Measurements from ENCODE around the gene PRADC1. TPM values are rescaled to one million over a fixed set of nuclear protein-coding genes. Genes with fewer than 3 reads are reported as not detected.
"Not testable (repeated sequence)": the region's sequence is repeated elsewhere in the genome, so short reads cannot be mapped to it uniquely, and the experiment has no call there.

PRADC1 gene
- polyA plus RNA-seq, 4 donors: 11.9 to 113 (median 46.4) TPM

GRCh38 chr2:73267008-73267407 lies 34.0 kb upstream of the PRADC1 start:
- Histone ChIP-seq H3K27me3 (ENCODE audit: control insufficient read depth in 3 of 3, insufficient read depth in 3 of 3, low read length in 3 of 3) (peaks cover 0 to 21% (median 0%) of the 10 kb centered on the region in 3 donors), H3K9me3 (ENCODE audit: control insufficient read depth in 2 of 2, insufficient read depth in 1 of 2, low read depth in 1 of 2, low read length in 1 of 2) (no peaks in the 10 kb centered on the region), H3K4me1 (ENCODE audit: control insufficient read depth in 3 of 3, insufficient read depth in 2 of 3, low read depth in 1 of 3, low read length in 2 of 3) (peaks cover 0 to 4% (median 0%) of the 10 kb centered on the region in 3 donors), H3K4me3 (ENCODE audit: low read depth in 1 of 3, low read length in 3 of 3) (no peak overlapping the region), H3K36me3 (ENCODE audit: control insufficient read depth in 3 of 3, insufficient read depth in 2 of 3, low read depth in 1 of 3, low read length in 3 of 3) (peaks cover 0 to 6% (median 0%) of the 10 kb centered on the region in 3 donors), H3K27ac (ENCODE audit: low read depth in 1 of 3, low read length in 2 of 3) (no peak overlapping the region)
- DNase-seq (no peak), FAIRE-seq (no peak)
- 95 to 99% (median 96%) methylated on average over 4 of the region's 4 CpGs for WGBS, 3 donors

- no peak overlapping the region for H3K4me3 ChIP-seq (ENCODE audit: low read depth in 1 of 3, low read length in 3 of 3)
These were observed 33.2 kb upstream of the PRADC1 start for GRCh38 chr2:73266061-73266901.

GRCh38 chr2:73265298-73266060 lies 32.4 kb upstream of the PRADC1 start:
- Histone ChIP-seq H3K4me3 (ENCODE audit: low read depth in 1 of 3, low read length in 3 of 3) (no peak overlapping the region), H3K27ac (ENCODE audit: low read depth in 1 of 3, low read length in 2 of 3) (no peak overlapping the region), H3K36me3 (ENCODE audit: control insufficient read depth in 3 of 3, insufficient read depth in 2 of 3, low read depth in 1 of 3, low read length in 3 of 3) (peaks cover 0 to 6% (median 0%) of the 10 kb centered on the region in 3 donors), H3K4me1 (ENCODE audit: control insufficient read depth in 3 of 3, insufficient read depth in 2 of 3, low read depth in 1 of 3, low read length in 2 of 3) (peaks cover 0 to 4% (median 0%) of the 10 kb centered on the region in 3 donors), H3K9me3 (ENCODE audit: control insufficient read depth in 2 of 2, insufficient read depth in 1 of 2, low read depth in 1 of 2, low read length in 1 of 2) (no peaks in the 10 kb centered on the region), H3K27me3 (ENCODE audit: control insufficient read depth in 3 of 3, insufficient read depth in 3 of 3, low read length in 3 of 3) (peaks cover 0 to 19% (median 0%) of the 10 kb centered on the region in 3 donors)
- FAIRE-seq (no peak), DNase-seq (no peak)
- 93 to 96% (median 96%) methylated on average over 25 to 28 of the region's 28 CpGs for WGBS, 3 donors

More at GRCh38 chr2:73266061-73266901, 33.2 kb upstream of the PRADC1 start:
- H3K9me3 ChIP-seq (ENCODE audit: control insufficient read depth in 2 of 2, insufficient read depth in 1 of 2, low read depth in 1 of 2, low read length in 1 of 2): no peaks in the 10 kb centered on the region
- no peak overlapping the region for H3K27ac ChIP-seq (ENCODE audit: low read depth in 1 of 3, low read length in 2 of 3)
- WGBS, 3 donors: 91 to 95% (median 94%) methylated on average over 21 to 26 of the region's 26 CpGs
- peaks cover 0 to 6% (median 0%) of the 10 kb centered on the region in 3 donors for H3K36me3 ChIP-seq (ENCODE audit: control insufficient read depth in 3 of 3, insufficient read depth in 2 of 3, low read depth in 1 of 3, low read length in 3 of 3)
- FAIRE-seq (no peak), DNase-seq (no peak)
- peaks cover 0 to 19% (median 0%) of the 10 kb centered on the region in 3 donors for H3K27me3 ChIP-seq (ENCODE audit: control insufficient read depth in 3 of 3, insufficient read depth in 3 of 3, low read length in 3 of 3)
- peaks cover 0 to 4% (median 0%) of the 10 kb centered on the region in 3 donors for H3K4me1 ChIP-seq (ENCODE audit: control insufficient read depth in 3 of 3, insufficient read depth in 2 of 3, low read depth in 1 of 3, low read length in 2 of 3)

- peaks cover 0 to 4% (median 0%) of the 10 kb centered on the region in 3 donors for H3K4me1 ChIP-seq (ENCODE audit: control insufficient read depth in 3 of 3, insufficient read depth in 2 of 3, low read depth in 1 of 3, low read length in 2 of 3)
- 81 to 88% (median 82%) methylated on average over 4 of the region's 4 CpGs for WGBS, 3 donors
- H3K9me3 ChIP-seq (ENCODE audit: control insufficient read depth in 2 of 2, insufficient read depth in 1 of 2, low read depth in 1 of 2, low read length in 1 of 2): no peaks in the 10 kb centered on the region
- peaks cover 0 to 14% (median 0%) of the 10 kb centered on the region in 3 donors for H3K27me3 ChIP-seq (ENCODE audit: control insufficient read depth in 3 of 3, insufficient read depth in 3 of 3, low read length in 3 of 3)
- H3K4me3 ChIP-seq (ENCODE audit: low read depth in 1 of 3, low read length in 3 of 3): no peak overlapping the region
- FAIRE-seq: no peak
- DNase-seq: no peak
- H3K36me3 ChIP-seq (ENCODE audit: control insufficient read depth in 3 of 3, insufficient read depth in 2 of 3, low read depth in 1 of 3, low read length in 3 of 3): peaks cover 0 to 7% (median 0%) of the 10 kb centered on the region in 3 donors
- no peak overlapping the region for H3K27ac ChIP-seq (ENCODE audit: low read depth in 1 of 3, low read length in 2 of 3)
These were observed 31.7 kb upstream of the PRADC1 start for GRCh38 chr2:73264783-73265182.

- FAIRE-seq: no peak
- WGBS, 3 donors: 92 to 97% (median 95%) methylated on average over 15 of the region's 15 CpGs
- no peak for DNase-seq
These were observed 31.2 kb upstream of the PRADC1 start for GRCh38 chr2:73264332-73264606.

GRCh38 chr2:73263540-73264331 lies 30.7 kb upstream of the PRADC1 start:
- no peak for FAIRE-seq
- H3K4me3 ChIP-seq (ENCODE audit: low read depth in 1 of 3, low read length in 3 of 3): no peak overlapping the region
- H3K27me3 ChIP-seq (ENCODE audit: control insufficient read depth in 3 of 3, insufficient read depth in 3 of 3, low read length in 3 of 3): peaks cover 0 to 12% (median 0%) of the 10 kb centered on the region in 3 donors
- peaks cover 0 to 11% (median 0%) of the 10 kb centered on the region in 3 donors for H3K36me3 ChIP-seq (ENCODE audit: control insufficient read depth in 3 of 3, insufficient read depth in 2 of 3, low read depth in 1 of 3, low read length in 3 of 3)
- WGBS, 3 donors: 95 to 97% (median 96%) methylated on average over 16 of the region's 16 CpGs
- H3K27ac ChIP-seq (ENCODE audit: low read depth in 1 of 3, low read length in 2 of 3): no peak overlapping the region
- no peaks in the 10 kb centered on the region for H3K9me3 ChIP-seq (ENCODE audit: control insufficient read depth in 2 of 2, insufficient read depth in 1 of 2, low read depth in 1 of 2, low read length in 1 of 2)
- DNase-seq: no peak
- peaks cover 0 to 4% (median 0%) of the 10 kb centered on the region in 3 donors for H3K4me1 ChIP-seq (ENCODE audit: control insufficient read depth in 3 of 3, insufficient read depth in 2 of 3, low read depth in 1 of 3, low read length in 2 of 3)

More at GRCh38 chr2:73264332-73264606, 31.2 kb upstream of the PRADC1 start:
- no peak overlapping the region for H3K27ac ChIP-seq (ENCODE audit: low read depth in 1 of 3, low read length in 2 of 3)
- H3K9me3 ChIP-seq (ENCODE audit: control insufficient read depth in 2 of 2, insufficient read depth in 1 of 2, low read depth in 1 of 2, low read length in 1 of 2): no peaks in the 10 kb centered on the region
- H3K27me3 ChIP-seq (ENCODE audit: control insufficient read depth in 3 of 3, insufficient read depth in 3 of 3, low read length in 3 of 3): peaks cover 0 to 14% (median 0%) of the 10 kb centered on the region in 3 donors
- H3K4me3 ChIP-seq (ENCODE audit: low read depth in 1 of 3, low read length in 3 of 3): no peak overlapping the region
- peaks cover 0 to 10% (median 0%) of the 10 kb centered on the region in 3 donors for H3K36me3 ChIP-seq (ENCODE audit: control insufficient read depth in 3 of 3, insufficient read depth in 2 of 3, low read depth in 1 of 3, low read length in 3 of 3)
- peaks cover 0 to 4% (median 0%) of the 10 kb centered on the region in 3 donors for H3K4me1 ChIP-seq (ENCODE audit: control insufficient read depth in 3 of 3, insufficient read depth in 2 of 3, low read depth in 1 of 3, low read length in 2 of 3)

GRCh38 chr2:73262691-73263429 lies 29.8 kb upstream of the PRADC1 start:
- WGBS, 3 donors: 92 to 95% (median 93%) methylated on average over 18 of the region's 18 CpGs

More at GRCh38 chr2:73262691-73263429, 29.8 kb upstream of the PRADC1 start:
- peaks cover 0 to 11% (median 0%) of the 10 kb centered on the region in 3 donors for H3K36me3 ChIP-seq (ENCODE audit: control insufficient read depth in 3 of 3, insufficient read depth in 2 of 3, low read depth in 1 of 3, low read length in 3 of 3)
- not testable (repeated sequence) for FAIRE-seq; H3K27ac ChIP-seq (ENCODE audit: low read depth in 1 of 3, low read length in 2 of 3); H3K4me1 ChIP-seq (ENCODE audit: control insufficient read depth in 3 of 3, insufficient read depth in 2 of 3, low read depth in 1 of 3, low read length in 2 of 3); H3K27me3 ChIP-seq (ENCODE audit: control insufficient read depth in 3 of 3, insufficient read depth in 3 of 3, low read length in 3 of 3); H3K9me3 ChIP-seq (ENCODE audit: control insufficient read depth in 2 of 2, insufficient read depth in 1 of 2, low read depth in 1 of 2, low read length in 1 of 2); H3K4me3 ChIP-seq (ENCODE audit: low read depth in 1 of 3, low read length in 3 of 3); DNase-seq
